HG03108 (cell line): ENCODE measurements around the gene RASA4B.
"Not testable (repeated sequence)": the region's sequence is repeated elsewhere in the genome, so short reads cannot be mapped to it uniquely, and the experiment has no call there.

Experiments
- ATAC-seq: cut with Tn5 transposase; IDR thresholded peaks from one replicate; pipeline ENCODE4 v1.9.1; 2021; ENCODE audit warnings: moderate library complexity; ENCODE audit not compliant: unreplicated experiment

The RASA4B gene

GRCh38 chr7:102474736-102475435 is 42.7 kb downstream of the RASA4B start:
- ATAC-seq = not testable (repeated sequence)

- ATAC-seq = not testable (repeated sequence)
These were observed 43.5 kb downstream of the RASA4B start for GRCh38 chr7:102474116-102474515.

- no peak for ATAC-seq
These were observed 44.1 kb downstream of the RASA4B start for GRCh38 chr7:102473271-102473991.

- ATAC-seq = no peak
These were observed 45.2 kb downstream of the RASA4B start for GRCh38 chr7:102472126-102473041.

- ATAC-seq = no peak
These were observed 45.8 kb downstream of the RASA4B start for GRCh38 chr7:102471791-102472125.

GRCh38 chr7:102469972-102470825 is 47.4 kb downstream of the RASA4B start:
- ATAC-seq = no peak

GRCh38 chr7:102469351-102469971 is 48.1 kb downstream of the RASA4B start:
- ATAC-seq = no peak

- ATAC-seq = no peak
These were observed 48.9 kb downstream of the RASA4B start for GRCh38 chr7:102468478-102469350.

- ATAC-seq = no peak
These were observed 49.7 kb downstream of the RASA4B start for GRCh38 chr7:102467581-102468477.

- ATAC-seq = no peak
These were observed 51.5 kb downstream of the RASA4B start for GRCh38 chr7:102466097-102466496.

- peak; percentile 90 for ATAC-seq
These were observed 52.8 kb downstream of the RASA4B start, which contains the start of the genes ALKBH4 and LRWD1 for GRCh38 chr7:102464577-102465280. Gene ALKBH4 (minus strand): TSS chr7:102464863. CDS start chr7:102464836, 27 bp downstream. Gene LRWD1 (plus strand): TSS chr7:102464984. CDS start chr7:102465081, 97 bp downstream.

GRCh38 chr7:102463841-102464576 is 53.6 kb downstream of the RASA4B start:
- ATAC-seq = no peak

- ATAC-seq = no peak
These were observed 57.1 kb downstream of the RASA4B start for GRCh38 chr7:102460467-102460866.

- no peak for ATAC-seq
These were observed 58.2 kb downstream of the RASA4B start for GRCh38 chr7:102459221-102459844.

GRCh38 chr7:102457352-102457924 is 60.1 kb downstream of the RASA4B start:
- no peak for ATAC-seq

GRCh38 chr7:102456327-102456726 is 61.2 kb downstream of the RASA4B start:
- ATAC-seq = no peak
